HG03521 (cell line): ENCODE data around the gene COL16A1.

Experiments used
- ATAC-seq: cut with Tn5 transposase; IDR thresholded peaks from one replicate; pipeline ENCODE4 v1.9.1; 2021; ENCODE audit warnings: mild to moderate bottlenecking, moderate library complexity; ENCODE audit not compliant: unreplicated experiment

The COL16A1 gene

GRCh38 chr1:31733389-31734219 lies 29.8 kb upstream of the COL16A1 start:
- no peak for ATAC-seq

GRCh38 chr1:31732751-31733289 lies 29.0 kb upstream of the COL16A1 start:
- ATAC-seq = no peak

GRCh38 chr1:31732343-31732742 lies 28.5 kb upstream of the COL16A1 start:
- no peak for ATAC-seq

- no peak for ATAC-seq
Observed at GRCh38 chr1:31731049-31731565, 27.3 kb upstream of the COL16A1 start.

- no peak for ATAC-seq
Observed at GRCh38 chr1:31730336-31731048, 26.7 kb upstream of the COL16A1 start.

GRCh38 chr1:31727849-31728248 lies 24.0 kb upstream of the COL16A1 start:
- no peak for ATAC-seq

GRCh38 chr1:31727195-31727594 lies 23.4 kb upstream of the COL16A1 start:
- no peak for ATAC-seq

GRCh38 chr1:31726715-31727114 lies 22.9 kb upstream of the COL16A1 start:
- ATAC-seq = no peak

GRCh38 chr1:31725777-31726535 lies 22.1 kb upstream of the COL16A1 start:
- ATAC-seq = no peak

- ATAC-seq = no peak
Observed at GRCh38 chr1:31725134-31725533, 21.3 kb upstream of the COL16A1 start.

- ATAC-seq = no peak
Observed at GRCh38 chr1:31723828-31724359, 20.1 kb upstream of the COL16A1 start.

- no peak for ATAC-seq
Observed at GRCh38 chr1:31718327-31718897, 14.6 kb upstream of the COL16A1 start.

- ATAC-seq = no peak
Observed at GRCh38 chr1:31717341-31717740, 13.5 kb upstream of the COL16A1 start.

- ATAC-seq = no peak
Observed at GRCh38 chr1:31715873-31716220, 12.0 kb upstream of the COL16A1 start.

- ATAC-seq = no peak
Observed at GRCh38 chr1:31715087-31715872, 11.5 kb upstream of the COL16A1 start.

GRCh38 chr1:31714442-31715086 lies 10.7 kb upstream of the COL16A1 start:
- ATAC-seq = no peak

GRCh38 chr1:31712630-31713029 lies 8.8 kb upstream of the COL16A1 start:
- ATAC-seq = no peak

GRCh38 chr1:31712068-31712467 lies 8.3 kb upstream of the COL16A1 start:
- no peak for ATAC-seq

- ATAC-seq = no peak
Observed at GRCh38 chr1:31708324-31708723, 4.5 kb upstream of the COL16A1 start.
